GM12891 (cell line): Measurements from ENCODE around the gene IL1RAPL2.
"Not testable (repeated sequence)": the region's sequence is repeated elsewhere in the genome, so short reads cannot be mapped to it uniquely, and the experiment has no call there.

ENCODE experiments used
- DNase-seq: peaks from one replicate; pipeline ENCODE4 v3.0.0; 2011; ENCODE audit warnings: low spot score; ENCODE audit not compliant: insufficient read length
- FAIRE-seq: peaks from 2 replicates; lab custom pipeline; 2011; peaks lifted over from hg19 to GRCh38; lab: Jason Lieb, UNC
- PAX5 ChIP-seq: IDR thresholded peaks from 2 replicates; pipeline ENCODE4 v1.6.1; 2011; ENCODE audit warnings: low read length, moderate library complexity, mild to moderate bottlenecking; ENCODE audit not compliant: insufficient read depth, severe bottlenecking
- POLR2A ChIP-seq: IDR thresholded peaks from 2 replicates; pipeline ENCODE4 v1.6.1; 2011; ENCODE audit warnings: low read depth, low read length, control low read depth
- POLR2AphosphoS5 ChIP-seq: IDR thresholded peaks from 2 replicates; pipeline ENCODE4 v1.6.1; 2011; ENCODE audit warnings: low read depth, low read length, control low read depth
- POU2F2 ChIP-seq: IDR thresholded peaks from 2 replicates; pipeline ENCODE4 v1.6.1; 2011; ENCODE audit warnings: low read depth, mild to moderate bottlenecking, control low read depth, low read length, moderate library complexity
- SPI1 ChIP-seq: IDR thresholded peaks from 2 replicates; pipeline ENCODE4 v1.6.1; 2011; ENCODE audit warnings: low read depth, low read length, control low read depth
- TAF1 ChIP-seq: IDR thresholded peaks from 2 replicates; pipeline ENCODE4 v1.6.1; 2011; ENCODE audit warnings: low read depth, low read length, control low read depth

IL1RAPL2 gene

GRCh38 chrX:105050921-105051320 lies 484.9 kb downstream of the IL1RAPL2 start:
- TF ChIP-seq POLR2AphosphoS5 (no peak), TAF1 (no peak), SPI1 (no peak), PAX5 (no peak), POLR2A (no peak), POU2F2 (no peak)
- DNase-seq (no peak), FAIRE-seq (no peak)

GRCh38 chrX:105051364-105051763 lies 485.4 kb downstream of the IL1RAPL2 start:
- TF ChIP-seq PAX5, result no peak
- no peak for TF ChIP-seq POLR2AphosphoS5
- TF ChIP-seq POU2F2, result no peak
- no peak for TF ChIP-seq POLR2A
- no peak for TF ChIP-seq TAF1
- TF ChIP-seq SPI1, result no peak
- no peak for DNase-seq
- FAIRE-seq, result no peak

- TF ChIP-seq POLR2A (no peak), PAX5 (no peak), POLR2AphosphoS5 (no peak), SPI1 (no peak), POU2F2 (no peak), TAF1 (no peak)
- DNase-seq (no peak), FAIRE-seq (no peak)
Measured at GRCh38 chrX:105052926-105053325, 486.9 kb downstream of the IL1RAPL2 start.

- FAIRE-seq (no peak), DNase-seq (no peak)
- TF ChIP-seq POU2F2 (no peak), POLR2AphosphoS5 (no peak), TAF1 (no peak), PAX5 (no peak), SPI1 (no peak), POLR2A (no peak)
Measured at GRCh38 chrX:105063743-105064142, 497.7 kb downstream of the IL1RAPL2 start.

- DNase-seq (no peak), FAIRE-seq (no peak)
Measured at GRCh38 chrX:105098201-105098600, 532.2 kb downstream of the IL1RAPL2 start.

GRCh38 chrX:105098812-105099211 lies 532.8 kb downstream of the IL1RAPL2 start:
- FAIRE-seq (no peak), DNase-seq (no peak)
- no peak for TF ChIP-seq POLR2AphosphoS5
- TF ChIP-seq SPI1, result no peak
- TF ChIP-seq POLR2A, result no peak
- no peak for TF ChIP-seq TAF1
- TF ChIP-seq PAX5, result no peak
- TF ChIP-seq POU2F2, result no peak

More at GRCh38 chrX:105098201-105098600, 532.2 kb downstream of the IL1RAPL2 start:
- TF ChIP-seq TAF1 (no peak), PAX5 (no peak), POLR2AphosphoS5 (no peak), POLR2A (no peak), SPI1 (no peak), POU2F2 (no peak)

GRCh38 chrX:105101378-105101777 lies 535.4 kb downstream of the IL1RAPL2 start:
- FAIRE-seq, result no peak
- no peak for DNase-seq
- no peak for TF ChIP-seq POU2F2
- no peak for TF ChIP-seq PAX5
- no peak for TF ChIP-seq POLR2AphosphoS5
- TF ChIP-seq SPI1, result no peak
- no peak for TF ChIP-seq TAF1
- TF ChIP-seq POLR2A, result no peak

GRCh38 chrX:105109936-105110335 lies 543.9 kb downstream of the IL1RAPL2 start:
- FAIRE-seq (no peak), DNase-seq (no peak)
- no peak for TF ChIP-seq PAX5
- TF ChIP-seq SPI1, result no peak
- no peak for TF ChIP-seq TAF1
- no peak for TF ChIP-seq POLR2AphosphoS5
- TF ChIP-seq POU2F2, result no peak
- no peak for TF ChIP-seq POLR2A

- FAIRE-seq (no peak), DNase-seq (no peak)
- TF ChIP-seq POU2F2, result no peak
- no peak for TF ChIP-seq POLR2A
- no peak for TF ChIP-seq SPI1
- TF ChIP-seq POLR2AphosphoS5, result no peak
- TF ChIP-seq TAF1, result no peak
- TF ChIP-seq PAX5, result no peak
Measured at GRCh38 chrX:105114554-105115130, 548.6 kb downstream of the IL1RAPL2 start.

GRCh38 chrX:105115596-105116320 lies 549.8 kb downstream of the IL1RAPL2 start:
- DNase-seq, FAIRE-seq: not testable (repeated sequence)
